IMR-90 (cell line): ENCODE measurements around the gene MYH13. TPM values are rescaled to one million over a fixed set of nuclear protein-coding genes. Genes with fewer than 3 reads are reported as not detected.

Experiments
- ATAC-seq: fragments of 200-7000 bp; cut with Tn5 transposase; 2 replicates; pipeline ENCODE4 v1.9.1; 2020; ENCODE audit warnings: low read depth, mild to moderate bottlenecking, moderate library complexity
- BruUV-seq: library from RNA; stranded (reverse); fragments of 400-500 nt; replicated peaks from 2 replicates; lab custom pipeline; 2021; lab: Mats Ljungman, UMichigan
- CTCF ChIA-PET: fragments of 300-600 bp; formaldehyde crosslinking; extraction: SDS; loops from one replicate; lab custom pipeline; 2021; ENCODE audit warnings: antibody characterized with exemption; lab: Yijun Ruan, JAX
- POLR2A ChIA-PET: fragments of 300-600 bp; sonication (Branson Sonifier 250); formaldehyde crosslinking; loops from one replicate; lab custom pipeline; 2022; ENCODE audit warnings: antibody characterized with exemption; ENCODE audit not compliant: unreplicated experiment; lab: Charles Lee
- DNase-seq: peaks from one replicate; pipeline ENCODE4 v3.0.0; 2013
- H2AFZ ChIP-seq: replicated peaks from 2 replicates; pipeline ENCODE3; 2013; ENCODE audit warnings: low read length, mild to moderate bottlenecking; ENCODE audit not compliant: poor library complexity
- H2AK5ac ChIP-seq: 2 replicates; pipeline ENCODE4 v1.6.1; 2013; ENCODE audit warnings: low read depth, low read length, inconsistent platforms
- H2AK9ac ChIP-seq: replicated peaks from 2 replicates; pipeline ENCODE3; 2013; ENCODE audit warnings: mild to moderate bottlenecking, low read depth, low read length, moderate library complexity; ENCODE audit not compliant: poor library complexity
- H2BK120ac ChIP-seq: 2 replicates; pipeline ENCODE4 v1.6.1; 2013; ENCODE audit warnings: low read depth, low read length, inconsistent platforms
- H2BK15ac ChIP-seq: 3 replicates; pipeline ENCODE4 v1.6.1; 2013; ENCODE audit warnings: low read depth, low read length, inconsistent platforms
- H2BK20ac ChIP-seq: 2 replicates; pipeline ENCODE4 v1.6.1; 2013; ENCODE audit warnings: low read depth, mild to moderate bottlenecking, inconsistent platforms, low read length, moderate library complexity
- H2BK5ac ChIP-seq: 2 replicates; pipeline ENCODE4 v1.6.1; 2013; ENCODE audit warnings: mild to moderate bottlenecking, low read depth, low read length, inconsistent platforms; ENCODE audit not compliant: poor library complexity, severe bottlenecking
- H3K14ac ChIP-seq: replicated peaks from 2 replicates; pipeline ENCODE4 v1.6.1; 2013; ENCODE audit warnings: low read depth, low read length, inconsistent platforms
- H3K18ac ChIP-seq: 2 replicates; pipeline ENCODE4 v1.6.1; 2013; ENCODE audit warnings: low read depth, low read length, control low read depth
- H3K23ac ChIP-seq: 2 replicates; pipeline ENCODE4 v1.6.1; 2013; ENCODE audit warnings: low read depth, low read length, inconsistent platforms
- H3K27ac ChIP-seq: 2 replicates; pipeline ENCODE4 v1.5.1; 2013; ENCODE audit warnings: mild to moderate bottlenecking, control low read depth, low read length; ENCODE audit not compliant: insufficient read depth
- H3K27me3 ChIP-seq: 2 replicates; pipeline ENCODE4 v1.6.1; 2013; ENCODE audit warnings: low read length; ENCODE audit not compliant: control insufficient read depth, insufficient read depth
- H3K36me3 ChIP-seq: 2 replicates; pipeline ENCODE4 v1.6.1; 2013; ENCODE audit warnings: low read length, mixed read lengths; ENCODE audit not compliant: control insufficient read depth, insufficient read depth
- H3K4ac ChIP-seq: 2 replicates; pipeline ENCODE4 v1.6.1; 2013; ENCODE audit warnings: low read depth, low read length, inconsistent platforms
- H3K4me1 ChIP-seq: 2 replicates; pipeline ENCODE4 v1.6.1; 2013; ENCODE audit warnings: low read length, mixed read lengths; ENCODE audit not compliant: control insufficient read depth, insufficient read depth
- H3K4me2 ChIP-seq: 2 replicates; pipeline ENCODE4 v1.6.1; 2013; ENCODE audit warnings: low read depth, mild to moderate bottlenecking, control low read depth, low read length, moderate library complexity
- H3K4me3 ChIP-seq: 2 replicates; pipeline ENCODE4 v1.5.1; 2013; ENCODE audit warnings: low read depth, mild to moderate bottlenecking, control low read depth, low read length, moderate library complexity; ENCODE audit not compliant: insufficient read depth
- H3K56ac ChIP-seq: 2 replicates; pipeline ENCODE4 v1.6.1; 2013; ENCODE audit warnings: low read length, inconsistent platforms; ENCODE audit not compliant: insufficient read depth; ENCODE audit errors: extremely low read depth
- H3K79me1 ChIP-seq, 2 experiments: 2 replicates each; pipeline ENCODE4 v1.6.1; 2013; ENCODE audit warnings: low read length in 2 of 2, inconsistent platforms in 1 of 2, low read depth in 1 of 2
- H3K9ac ChIP-seq: 2 replicates; pipeline ENCODE4 v1.6.1; 2013; ENCODE audit warnings: low read depth, low read length, control low read depth
- H3K9me1 ChIP-seq: 2 replicates; pipeline ENCODE4 v1.6.1; 2013; ENCODE audit warnings: low read length, inconsistent platforms; ENCODE audit not compliant: insufficient read depth
- H3K9me3 ChIP-seq: 2 replicates; pipeline ENCODE4 v1.6.1; 2013; ENCODE audit warnings: low read length; ENCODE audit not compliant: control insufficient read depth, insufficient read depth
- H4K20me1 ChIP-seq: 2 replicates; pipeline ENCODE4 v1.6.1; 2013; ENCODE audit warnings: low read length, inconsistent platforms; ENCODE audit not compliant: insufficient read depth
- H4K5ac ChIP-seq: 2 replicates; pipeline ENCODE4 v1.6.1; 2013; ENCODE audit warnings: mild to moderate bottlenecking, low read depth, low read length, control low read depth
- H4K8ac ChIP-seq, 2 experiments: 2 replicates each; pipeline ENCODE4 v1.6.1; 2013; ENCODE audit warnings: low read depth in 2 of 2, low read length in 2 of 2, control low read depth in 1 of 2, inconsistent platforms in 1 of 2
- H4K91ac ChIP-seq: 2 replicates; pipeline ENCODE4 v1.6.1; 2013; ENCODE audit warnings: low read depth, low read length, inconsistent platforms; ENCODE audit not compliant: insufficient read depth
- BHLHE40 ChIP-seq: fragments of 150-350 bp; IDR thresholded peaks from 2 replicates; pipeline ENCODE4 v1.6.1; 2016; ENCODE audit warnings: mild to moderate bottlenecking, low read depth, low read length
- CEBPB ChIP-seq: IDR thresholded peaks from 2 replicates; pipeline ENCODE4 v1.6.1; 2012; ENCODE audit warnings: low read depth, low read length, improper control_type of control experiment
- CHD1 ChIP-seq: IDR thresholded peaks from 2 replicates; pipeline ENCODE4 v1.6.1; 2012; ENCODE audit warnings: low read depth, low read length, improper control_type of control experiment
- ELK1 ChIP-seq: fragments of 150-350 bp; IDR thresholded peaks from 2 replicates; pipeline ENCODE4 v1.6.1; 2016; ENCODE audit warnings: low read depth, mild to moderate bottlenecking, low read length, moderate library complexity, borderline replicate concordance
- FOS ChIP-seq: fragments of 150-350 bp; IDR thresholded peaks from 2 replicates; pipeline ENCODE4 v1.6.1; 2016; ENCODE audit warnings: low read depth, low read length
- MAFK ChIP-seq: IDR thresholded peaks from 2 replicates; pipeline ENCODE4 v1.6.1; 2012; ENCODE audit warnings: low read depth, low read length, improper control_type of control experiment
- MAZ ChIP-seq: IDR thresholded peaks from 2 replicates; pipeline ENCODE4 v1.6.1; 2012; ENCODE audit warnings: low read depth, mild to moderate bottlenecking, low read length, improper control_type of control experiment, moderate library complexity, borderline replicate concordance
- MXI1 ChIP-seq: IDR thresholded peaks from 2 replicates; pipeline ENCODE4 v1.6.1; 2012; ENCODE audit warnings: low read depth, mild to moderate bottlenecking, low read length, moderate library complexity, borderline replicate concordance
- NFE2L2 ChIP-seq: fragments of 150-350 bp; IDR thresholded peaks from 2 replicates; pipeline ENCODE4 v1.6.1; 2016; ENCODE audit warnings: low read depth, mild to moderate bottlenecking, low read length
- POLR2A ChIP-seq: IDR thresholded peaks from 2 replicates; pipeline ENCODE4 v1.6.1; 2012; ENCODE audit warnings: mild to moderate bottlenecking, low read depth, low read length
- RAD21 ChIP-seq: IDR thresholded peaks from 2 replicates; pipeline ENCODE4 v1.6.1; 2012; ENCODE audit warnings: low read length, improper control_type of control experiment
- RCOR1 ChIP-seq: IDR thresholded peaks from 2 replicates; pipeline ENCODE4 v1.6.1; 2012; ENCODE audit warnings: mild to moderate bottlenecking, low read length, improper control_type of control experiment; ENCODE audit not compliant: insufficient replicate concordance
- RFX5 ChIP-seq: IDR thresholded peaks from 2 replicates; pipeline ENCODE4 v1.8.0; 2012; ENCODE audit warnings: low read depth, mild to moderate bottlenecking, low read length, moderate library complexity
- USF2 ChIP-seq: fragments of 150-350 bp; IDR thresholded peaks from 2 replicates; pipeline ENCODE4 v1.6.1; 2017; ENCODE audit warnings: mild to moderate bottlenecking, antibody characterized with exemption, low read length, low read depth
- dilution Hi-C: fragments of 300-500 bp; cut with HindIII; formaldehyde crosslinking; loops from one replicate; pipeline ENCODE4 v1.14.3; 2018; ENCODE audit warnings: low sequenced_read_pairs; ENCODE audit not compliant: unreplicated experiment
- in situ Hi-C: fragments of 300-500 bp; cut with MboI; formaldehyde crosslinking; loops from 3 replicates; pipeline ENCODE4 v1.14.3; 2019; ENCODE audit warnings: low sequenced_read_pairs, inconsistent platforms, mixed read lengths
- intact Hi-C: fragments of 100-400 bp; cut with micrococcal nuclease; formaldehyde crosslinking; loops from 2 replicates; pipeline ENCODE4 v1.10.0; 2022
- polyA plus RNA-seq, 3 experiments: library from polyadenylated mRNA; depleted of rRNA; stranded (reverse); fragments of >200 nt; gene quantifications; 2 replicates each; pipeline ENCODE4 v1.2.3, GENCODE V29; 2012; ENCODE audit warnings: low replicate concordance in 1 of 3
- total RNA-seq: library from RNA; depleted of rRNA; stranded (reverse); fragments of >200 nt; gene quantifications from 2 replicates; pipeline ENCODE4 v1.2.3, GENCODE V29; 2012

MYH13 gene
- total and polyA plus RNA-seq, 2 of the 4 experiments (the other 2 are of a cell fraction): not detected

- intact Hi-C loops: loop anchor here (5.0 to 10.0 kb wide), 2 partner anchors 321 to 327 kb away; no protein-coding TSS in a partner anchor
- Histone ChIP-seq H3K4me3 (no peak overlapping the region), H3K18ac (no peak overlapping the region), H2BK15ac (no peak overlapping the region), H2AK9ac (no peak overlapping the region), H3K14ac (no peak overlapping the region), H2AK5ac (no peak overlapping the region), H3K23ac (no peak overlapping the region), H4K20me1 (no peaks in the 10 kb centered on the region), H2AFZ (no peak overlapping the region), H3K9me3 (no peaks in the 10 kb centered on the region), H4K8ac (no peak overlapping the region), H4K91ac (no peak overlapping the region), H3K4me2 (no peak overlapping the region), H3K9me1 (no peaks in the 10 kb centered on the region), H2BK20ac (no peak overlapping the region), H3K4ac (no peak overlapping the region), H3K27ac (no peak overlapping the region), H3K56ac (no peak overlapping the region), H2BK120ac (no peak overlapping the region), H3K79me1 (no peaks in the 10 kb centered on the region), H3K36me3 (no peaks in the 10 kb centered on the region), H3K27me3 (0 out of 2 replicates have a peak, but pooled peaks cover 2% of the 10 kb centered on the region), H3K9ac (no peak overlapping the region), H4K5ac (no peak overlapping the region), H2BK5ac (no peak overlapping the region), H3K4me1 (no peaks in the 10 kb centered on the region; the same call in 1 of the 2 replicates)
- dilution Hi-C loops: no loop called here
- in situ Hi-C loops: no loop called here
- DNase-seq: no peak
- ChIA-PET POLR2A (no interaction called here), CTCF (no interaction called here)
- no peak for ATAC-seq
- BruUV-seq: no TSS peak
- no peak for TF ChIP-seq USF2
- no peak for TF ChIP-seq NFE2L2
- TF ChIP-seq RAD21: no peak
- no peak for TF ChIP-seq CEBPB
- no peak for TF ChIP-seq CHD1
- TF ChIP-seq FOS: no peak
- TF ChIP-seq ELK1: no peak
- TF ChIP-seq MAFK: no peak
- no peak for TF ChIP-seq MXI1
- TF ChIP-seq RCOR1: no peak
- no peak for TF ChIP-seq POLR2A
- TF ChIP-seq MAZ: no peak
- no peak for TF ChIP-seq BHLHE40
- no peak for TF ChIP-seq RFX5
These were observed 78.6 kb downstream of the MYH13 start for GRCh38 chr17:10294180-10294579.
